Measurements from ENCODE around the gene FAM3B.
"Not testable (repeated sequence)": the region's sequence is repeated elsewhere in the genome, so short reads cannot be mapped to it uniquely, and the experiment has no call there.

Gene FAM3B

GRCh38 chr21:41316200-41317062, at the start of gene FAM3B:
Gene FAM3B, plus strand, starts transcription at chr21:41316801. Its CDS starts 79 bp downstream, at chr21:41316880.
- no peak for DNase-seq

GRCh38 chr21:41267346-41267745, 49.3 kb upstream of the FAM3B start:
- no peak for DNase-seq

GRCh38 chr21:41269535-41269934, 47.1 kb upstream of the FAM3B start:
- no peak for DNase-seq

- DNase-seq: no peak
Measured at GRCh38 chr21:41277196-41277595, 39.4 kb upstream of the FAM3B start.

GRCh38 chr21:41277846-41278245, 38.8 kb upstream of the FAM3B start:
- DNase-seq: no peak

GRCh38 chr21:41280115-41280919, 36.3 kb upstream of the FAM3B start:
- no peak for DNase-seq

- no peak for DNase-seq
Measured at GRCh38 chr21:41282412-41282811, 34.2 kb upstream of the FAM3B start.

- DNase-seq: peak in 22 of 51 donors; percentile 2 to 74 (median 20)
Measured at GRCh38 chr21:41283211-41283818, 33.3 kb upstream of the FAM3B start.

- no peak for DNase-seq
Measured at GRCh38 chr21:41289431-41289830, 27.2 kb upstream of the FAM3B start.

GRCh38 chr21:41290106-41290799, 26.3 kb upstream of the FAM3B start:
- no peak for DNase-seq

- no peak for DNase-seq
Measured at GRCh38 chr21:41294548-41295231, 21.9 kb upstream of the FAM3B start.

- DNase-seq: no peak
Measured at GRCh38 chr21:41295721-41296254, 20.8 kb upstream of the FAM3B start.

GRCh38 chr21:41302976-41303375, 13.6 kb upstream of the FAM3B start:
- DNase-seq: no peak

- DNase-seq: no peak
Measured at GRCh38 chr21:41304068-41304720, 12.4 kb upstream of the FAM3B start.

GRCh38 chr21:41307219-41307618, 9.4 kb upstream of the FAM3B start:
- DNase-seq: no peak

- not testable (repeated sequence) for DNase-seq
Measured at GRCh38 chr21:41313285-41314164, 3.1 kb upstream of the FAM3B start.

GRCh38 chr21:41315726-41316125, 875 bp upstream of the FAM3B start:
- DNase-seq: no peak

GRCh38 chr21:41317063-41317392, 427 bp downstream of the FAM3B start:
- no peak for DNase-seq

- no peak for DNase-seq
Measured at GRCh38 chr21:41317458-41317857, 857 bp downstream of the FAM3B start.
